GM18907 (cell line): ENCODE data around the gene CADM1.

Experiments
- ATAC-seq: cut with Tn5 transposase; IDR thresholded peaks from one replicate; pipeline ENCODE4 v1.9.1; 2021; ENCODE audit warnings: mild to moderate bottlenecking, moderate library complexity; ENCODE audit not compliant: unreplicated experiment

The CADM1 gene

GRCh38 chr11:115504276-115505158 is at the start of gene CADM1:
Gene CADM1 (minus strand): TSS chr11:115504415.
- ATAC-seq = peak; percentile 75

GRCh38 chr11:115552773-115553438 is 48.7 kb upstream of the CADM1 start:
- ATAC-seq = no peak

DNA sequence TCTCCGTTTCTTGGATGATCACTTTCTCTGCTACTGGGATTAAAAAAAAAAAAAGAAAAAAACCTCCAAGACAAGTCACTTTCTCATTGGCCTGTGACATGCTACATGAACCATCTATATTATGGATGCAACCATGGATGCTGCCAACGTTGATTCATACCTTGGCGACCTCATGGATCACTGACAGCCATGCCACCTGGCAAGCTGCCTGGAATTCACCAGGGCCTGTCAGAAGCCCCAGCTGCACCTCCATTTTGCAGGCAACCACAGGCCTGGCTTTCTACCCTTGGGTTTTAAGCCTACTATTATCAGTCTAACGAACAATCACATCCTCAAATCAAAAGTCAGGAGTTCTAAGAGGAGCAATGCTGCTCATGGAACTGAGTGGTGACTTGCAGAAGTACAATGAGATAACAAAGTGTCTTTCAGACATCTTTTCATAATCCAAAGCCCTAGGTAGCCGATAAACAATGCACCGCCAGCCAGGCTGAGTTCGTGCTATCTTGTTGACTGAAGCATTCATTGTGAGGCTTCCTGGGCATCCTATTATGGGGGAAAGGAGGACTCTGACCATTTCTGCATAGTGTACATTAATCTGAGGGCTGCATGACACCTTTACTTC is 48.0 kb upstream of the CADM1 start:
- no peak for ATAC-seq

DNA sequence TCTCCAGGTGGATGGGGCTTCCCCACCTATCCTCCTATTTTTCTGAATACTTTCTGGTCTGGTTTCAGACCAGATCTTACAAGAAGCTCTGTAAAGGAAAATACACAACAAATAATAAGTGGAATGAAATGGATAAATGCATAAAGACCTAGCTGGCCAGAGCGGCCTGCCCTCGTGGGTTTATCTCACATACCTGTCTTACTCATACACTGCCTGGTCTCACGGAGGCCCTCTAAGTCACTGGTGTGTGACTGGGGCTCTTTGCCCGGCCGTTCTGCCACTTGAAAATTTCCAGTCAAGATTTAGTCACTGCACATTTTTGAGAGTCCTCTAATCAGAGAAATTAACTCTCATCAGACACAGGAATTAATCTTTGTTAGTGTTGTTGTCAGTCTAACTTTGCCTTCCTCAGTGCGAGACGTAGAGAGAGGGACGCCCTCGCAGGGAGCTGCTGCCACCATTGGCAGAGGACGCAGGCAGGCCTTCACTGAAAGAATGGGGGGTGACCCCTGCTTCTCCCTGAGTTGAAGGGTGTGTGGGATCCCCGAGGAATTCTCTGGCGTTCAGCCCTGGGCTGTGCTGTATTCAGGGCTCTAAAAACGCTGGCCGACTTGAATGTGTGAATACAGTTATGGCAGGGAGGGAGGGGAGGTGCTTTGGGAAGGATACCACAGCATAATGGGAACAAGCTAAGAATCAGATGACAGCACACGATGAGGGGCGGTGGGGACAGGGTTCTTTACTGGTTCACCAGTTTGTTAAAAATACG is 46.3 kb upstream of the CADM1 start:
- ATAC-seq = no peak

- no peak for ATAC-seq
Measured at GRCh38 chr11:115548878-115549528, 44.8 kb upstream of the CADM1 start.

- ATAC-seq = no peak
Measured at GRCh38 chr11:115545581-115546210, 41.5 kb upstream of the CADM1 start.

DNA sequence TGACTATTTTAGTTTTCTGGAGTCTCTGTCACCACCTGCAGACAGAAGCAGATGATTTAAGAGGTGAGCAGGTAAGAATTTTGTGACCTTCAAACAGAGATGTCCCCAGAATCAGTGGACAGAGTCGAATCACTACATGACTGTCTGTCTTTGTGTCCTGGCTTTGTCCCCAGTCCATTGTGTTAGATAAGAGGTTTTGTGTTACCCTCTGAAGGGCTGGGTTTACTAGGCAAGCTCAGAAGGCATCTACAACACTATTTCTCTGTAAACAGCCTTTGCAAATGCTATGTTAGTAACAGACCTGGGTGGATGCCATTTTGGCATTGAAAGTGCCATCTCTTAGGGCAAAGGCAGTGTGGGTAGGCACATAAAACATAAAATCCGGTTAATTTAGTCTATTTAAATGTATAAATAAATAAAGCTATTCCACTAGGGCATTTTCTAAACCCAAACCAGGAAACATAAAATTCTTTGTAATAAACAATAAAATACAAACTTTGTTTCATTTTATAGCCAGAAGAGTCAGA is 40.3 kb upstream of the CADM1 start:
- no peak for ATAC-seq

- no peak for ATAC-seq
Measured at GRCh38 chr11:115541518-115541917, 37.3 kb upstream of the CADM1 start.

GRCh38 chr11:115539844-115540243 is 35.6 kb upstream of the CADM1 start:
- no peak for ATAC-seq

DNA sequence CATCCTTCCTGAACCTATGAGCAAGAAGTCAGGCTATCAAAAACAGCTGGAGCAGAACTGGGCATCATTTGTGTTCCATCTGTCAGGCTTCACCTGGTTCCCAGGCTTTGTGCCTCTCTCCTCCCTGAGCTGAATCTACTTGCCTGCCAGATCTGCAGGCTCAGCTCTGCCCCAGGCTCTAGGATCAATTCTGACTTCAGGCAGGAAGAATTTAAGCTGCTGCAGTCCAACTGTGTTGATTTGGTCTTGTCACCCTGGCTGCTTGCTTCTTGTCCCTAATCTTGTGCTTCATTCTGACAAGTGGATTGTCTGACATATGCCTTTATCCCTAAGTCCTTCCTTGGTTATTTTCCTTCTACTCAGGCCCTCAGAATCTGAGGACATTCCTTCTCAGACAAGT is 31.6 kb upstream of the CADM1 start:
- no peak for ATAC-seq

DNA sequence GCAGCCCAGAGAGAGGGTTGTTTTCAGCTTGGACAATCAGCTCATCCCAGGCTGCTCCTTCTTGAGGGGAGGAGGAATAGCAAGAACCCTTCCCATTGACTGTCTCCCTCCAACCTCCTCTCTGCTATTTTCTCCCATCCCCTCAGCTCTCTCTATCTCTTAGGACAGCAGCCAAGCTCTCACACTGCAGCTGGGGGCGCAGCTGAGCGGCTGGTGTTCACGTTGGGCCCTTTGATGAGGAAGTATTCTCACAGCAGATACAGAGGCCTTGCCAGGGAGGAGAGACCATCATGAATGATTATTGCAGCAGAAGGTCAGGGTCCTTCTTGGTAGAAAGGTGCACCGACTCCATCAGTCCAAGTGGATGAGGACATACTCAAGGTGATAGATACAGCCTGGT is 26.5 kb upstream of the CADM1 start:
- no peak for ATAC-seq

- ATAC-seq = no peak
Measured at GRCh38 chr11:115528225-115528624, 24.0 kb upstream of the CADM1 start.

DNA sequence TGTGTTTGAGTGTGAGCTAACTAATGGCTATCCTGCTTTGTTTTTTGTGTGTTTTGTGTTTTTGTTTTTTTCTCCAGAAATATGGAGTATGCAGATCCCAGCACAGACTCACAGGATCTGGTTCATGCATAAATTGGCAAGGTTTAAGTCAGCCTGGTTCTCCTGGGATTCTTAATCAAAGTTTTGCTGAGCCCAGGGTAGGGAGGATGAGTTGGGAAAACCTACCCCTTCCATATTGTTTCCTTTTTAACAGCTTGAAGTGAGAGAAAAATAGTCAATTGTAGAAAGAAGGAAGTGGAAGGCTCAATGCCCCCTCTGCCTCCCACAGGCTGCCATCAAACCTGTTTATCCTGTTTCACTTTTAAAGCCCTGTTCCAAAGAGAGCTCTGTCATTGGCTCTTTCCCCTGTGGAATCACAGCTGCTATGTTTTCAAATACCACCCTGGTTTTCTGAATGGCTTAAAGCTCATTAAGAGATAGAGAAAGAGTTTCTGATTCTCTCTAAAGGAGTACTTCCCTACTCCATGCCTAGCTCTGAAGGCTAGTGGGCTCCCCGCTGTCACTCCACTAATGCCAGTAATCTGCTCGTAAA is 23.4 kb upstream of the CADM1 start:
- ATAC-seq = no peak

GRCh38 chr11:115525531-115526006 is 21.4 kb upstream of the CADM1 start:
- ATAC-seq = no peak

DNA sequence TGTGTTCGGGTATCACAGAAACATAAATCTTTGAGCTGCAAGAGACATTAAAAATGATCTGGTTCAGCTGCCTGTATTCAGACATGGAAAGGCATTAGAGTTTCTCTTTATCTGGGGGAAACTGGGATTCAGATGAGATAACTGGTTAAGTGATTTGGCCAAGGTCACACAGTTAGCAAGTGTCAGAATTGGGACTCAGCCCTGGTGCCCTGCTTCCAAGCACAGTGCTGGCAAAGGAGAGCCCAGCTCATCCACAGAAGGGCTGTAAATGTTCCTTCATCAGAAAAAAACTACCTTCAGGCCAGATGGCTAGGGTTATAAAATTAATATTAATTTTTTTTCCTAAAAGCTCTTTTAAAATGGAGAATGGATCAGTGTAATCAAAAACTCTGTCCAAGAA is 20.4 kb upstream of the CADM1 start:
- no peak for ATAC-seq

- no peak for ATAC-seq
Measured at GRCh38 chr11:115523727-115524399, 19.6 kb upstream of the CADM1 start.

- ATAC-seq = peak; percentile 73
Measured at GRCh38 chr11:115522302-115522701, 18.1 kb upstream of the CADM1 start.

GRCh38 chr11:115521825-115522224 is 17.6 kb upstream of the CADM1 start:
- no peak for ATAC-seq
